Liver (tissue), 9 donors: ENCODE results near the gene CACNB4. TPM values are rescaled to one million over a fixed set of nuclear protein-coding genes. Genes with fewer than 3 reads are reported as not detected.

Experiments
- DNase-seq: peaks from one replicate; pipeline ENCODE4 v3.0.0-alpha.2; 2017; ENCODE audit warnings: low spot score
- H3K27ac ChIP-seq, 2 donors: one replicate each; pipeline ENCODE4 v1.7.0; 2013; ENCODE audit warnings: inconsistent platforms in 2 of 2, low read length in 2 of 2, control low read depth in 1 of 2, low read depth in 1 of 2, mild to moderate bottlenecking in 1 of 2
- H3K27me3 ChIP-seq, 4 donors: one replicate each; pipeline versions ENCODE4 v1.6.1 to v1.7.0; 2013; ENCODE audit warnings: low read length in 3 of 4, inconsistent platforms in 1 of 4, mild to moderate bottlenecking in 1 of 4, moderate library complexity in 1 of 4; ENCODE audit not compliant: control insufficient read depth in 4 of 4, insufficient read depth in 4 of 4
- H3K36me3 ChIP-seq, 4 donors: one replicate each; pipeline versions ENCODE4 v1.6.1 to v1.7.0; 2013; ENCODE audit warnings: low read length in 3 of 4, mild to moderate bottlenecking in 3 of 4, low read depth in 1 of 4, moderate library complexity in 1 of 4; ENCODE audit not compliant: control insufficient read depth in 4 of 4, insufficient read depth in 3 of 4
- H3K4me1 ChIP-seq, 4 donors: one replicate each; pipeline versions ENCODE4 v1.6.1 to v1.7.0; 2013; ENCODE audit warnings: low read length in 3 of 4, mild to moderate bottlenecking in 3 of 4, moderate library complexity in 1 of 4; ENCODE audit not compliant: control insufficient read depth in 4 of 4, insufficient read depth in 4 of 4
- H3K4me3 ChIP-seq, 3 donors: one replicate each; pipeline versions ENCODE4 v1.6.1 to v1.7.0; 2013; ENCODE audit warnings: low read length in 3 of 3, control low read depth in 1 of 3, low read depth in 1 of 3, mild to moderate bottlenecking in 1 of 3
- H3K9ac ChIP-seq, 2 donors: one replicate each; pipeline ENCODE4 v1.7.0; 2013; ENCODE audit warnings: low read length in 2 of 2, mild to moderate bottlenecking in 2 of 2, moderate library complexity in 2 of 2, control low read depth in 1 of 2, low read depth in 1 of 2
- H3K9me3 ChIP-seq, 4 donors: one replicate each; pipeline versions ENCODE4 v1.6.1 to v1.7.0; 2013; ENCODE audit warnings: low read length in 3 of 4; ENCODE audit not compliant: control insufficient read depth in 4 of 4
- CTCF ChIP-seq: fragments of 150-350 bp; IDR thresholded peaks from 2 replicates; pipeline ENCODE4 v1.5.1; 2017; ENCODE audit warnings: improper control_type of control experiment, low read depth, low read length; ENCODE audit not compliant: missing input control
- EGR1 ChIP-seq, 2 donors: IDR thresholded peaks; 2 replicates each; pipeline ENCODE4 v1.6.1; 2016 to 2018; ENCODE audit warnings: antibody characterized with exemption in 2 of 2, low read depth in 2 of 2
- GABPA ChIP-seq, 2 donors: IDR thresholded peaks in 1 of 2; conservative IDR thresholded peaks in 1 of 2; 2 replicates each; pipeline ENCODE4 v1.6.1; 2016; ENCODE audit warnings: antibody characterized with exemption in 2 of 2, mild to moderate bottlenecking in 1 of 2, moderate library complexity in 1 of 2
- HNF4G ChIP-seq: IDR thresholded peaks from 2 replicates; pipeline ENCODE4 v1.6.1; 2016; ENCODE audit warnings: antibody characterized with exemption
- MAX ChIP-seq: IDR thresholded peaks from 2 replicates; pipeline ENCODE4 v1.6.1; 2016; ENCODE audit warnings: antibody characterized with exemption
- RAD21 ChIP-seq, 2 donors: IDR thresholded peaks; 2 replicates each; pipeline ENCODE4 v1.6.1; 2016; ENCODE audit warnings: antibody characterized with exemption in 2 of 2, mild to moderate bottlenecking in 2 of 2
- REST ChIP-seq: IDR thresholded peaks from 2 replicates; pipeline ENCODE4 v1.6.1; 2016; ENCODE audit warnings: antibody characterized with exemption, mild to moderate bottlenecking
- RXRA ChIP-seq, 2 donors: IDR thresholded peaks; 2 replicates each; pipeline ENCODE4 v1.6.1; 2017 to 2018; ENCODE audit warnings: antibody characterized with exemption in 2 of 2, mild to moderate bottlenecking in 1 of 2
- SP1 ChIP-seq: IDR thresholded peaks from 2 replicates; pipeline ENCODE4 v1.6.1; 2018; ENCODE audit warnings: antibody characterized with exemption, mild to moderate bottlenecking
- TAF1 ChIP-seq: conservative IDR thresholded peaks from 2 replicates; pipeline ENCODE4 v1.6.1; 2016; ENCODE audit warnings: antibody characterized with exemption, mild to moderate bottlenecking
- YY1 ChIP-seq: IDR thresholded peaks from 2 replicates; pipeline ENCODE4 v1.6.1; 2016; ENCODE audit warnings: antibody characterized with exemption, mild to moderate bottlenecking
- WGBS: extraction: QIAGEN DNeasy Blood & Tissue Kit; methylation state at CpG from one replicate; pipeline ENCODE4 v1.1.7; 2013; 5-methylcytosine and 5-hydroxymethylcytosine counted together
- polyA plus RNA-seq, 2 donors: library from polyadenylated mRNA; stranded (reverse) in 1 of 2; unstranded in 1 of 2; fragments of 200-250 nt in 1 of 2; fragments of >200 nt in 1 of 2; fragmentation: Nextera tagmentation in 1 of 2; extraction: Ambion mirVana in 1 of 2; gene quantifications; one replicate each; pipeline versions ENCODE4 v1.2.1 to v1.2.3, GENCODE V29; 2013 to 2015
- total RNA-seq, 2 donors: library from RNA; depleted of rRNA; stranded (reverse); fragments of >200 nt; gene quantifications; one replicate each; pipeline ENCODE4 v1.2.3, GENCODE V29; 2014
- donor health status: healthy.
- donor health status: healthy.
- donor health status: healthy.
- donor health status: healthy.
- donor health status: healthy.

The CACNB4 gene
- total and polyA plus RNA-seq, 4 donors = 0.02 to 0.50 (median 0.21) TPM

- Histone ChIP-seq H3K4me1 (peaks cover 0 to 2% (median 0%) of the 10 kb centered on the region in 4 donors), H3K9me3 (no peaks in the 10 kb centered on the region), H3K9ac (no peak overlapping the region), H3K36me3 (no peaks in the 10 kb centered on the region), H3K27me3 (no peaks in the 10 kb centered on the region), H3K27ac (no peak overlapping the region), H3K4me3 (no peak overlapping the region)
- no peak for TF ChIP-seq YY1
- TF ChIP-seq HNF4G = no peak
- TF ChIP-seq REST = no peak
- no peak for TF ChIP-seq EGR1 (IDR thresholded peaks at IDR 0.05; ENCODE audit: low read depth in 2 of 2)
- no peak for TF ChIP-seq GABPA (IDR thresholded peaks at IDR 0.05 in 1 of 2, conservative IDR thresholded peaks at IDR 0.05 in 1 of 2)
- no peak for TF ChIP-seq CTCF
- TF ChIP-seq RAD21 (IDR thresholded peaks at IDR 0.05) = no peak
- DNase-seq = no peak
- WGBS = 66% methylated on average over 6 of the region's 6 CpGs
These were observed 254.5 kb downstream of the CACNB4 start for GRCh38 chr2:151844211-151844896.

GRCh38 chr2:151843691-151844061 is 255.2 kb downstream of the CACNB4 start:
- H3K9me3 ChIP-seq = no peaks in the 10 kb centered on the region
- TF ChIP-seq TAF1 = no peak
- no peak for TF ChIP-seq GABPA (IDR thresholded peaks at IDR 0.05 in 1 of 2, conservative IDR thresholded peaks at IDR 0.05 in 1 of 2)
- no peak for TF ChIP-seq RXRA (IDR thresholded peaks at IDR 0.05)
- TF ChIP-seq SP1 = no peak
- no peak for TF ChIP-seq MAX
- H3K27me3 ChIP-seq = no peaks in the 10 kb centered on the region
- peaks cover 0 to 2% (median 0%) of the 10 kb centered on the region in 4 donors for H3K4me1 ChIP-seq
- H3K9ac ChIP-seq = no peak overlapping the region
- H3K4me3 ChIP-seq = no peak overlapping the region
- H3K36me3 ChIP-seq = no peaks in the 10 kb centered on the region
- DNase-seq = no peak
- H3K27ac ChIP-seq = no peak overlapping the region
- WGBS = 91% methylated on average over 1 of the region's 1 CpG
